CD4-positive, alpha-beta memory T cell (primary cell): ENCODE results near the gene NDUFA5. TPM values are rescaled to one million over a fixed set of nuclear protein-coding genes. Genes with fewer than 3 reads are reported as not detected.
"Not testable (repeated sequence)": the region's sequence is repeated elsewhere in the genome, so short reads cannot be mapped to it uniquely, and the experiment has no call there.

Source experiments
- CTCF ChIA-PET: fragments of 350-600 bp; sonication (Branson Sonifier 250); formaldehyde crosslinking; loops from one replicate; lab custom pipeline; 2021; ENCODE audit warnings: inconsistent platforms; ENCODE audit not compliant: partially characterized antibody; lab: Charles Lee
- POLR2A ChIA-PET: fragments of 350-600 bp; sonication (Branson Sonifier 250); formaldehyde crosslinking; loops from one replicate; lab custom pipeline; 2021; ENCODE audit not compliant: partially characterized antibody; lab: Charles Lee
- DNase-seq, 5 donors: peaks; one replicate each; pipeline versions ENCODE4 v3.0.0 to v3.0.0-alpha.2; 2020 to 2022; ENCODE audit warnings: mixed read lengths in 1 of 5
- H3K27ac ChIP-seq: one replicate; pipeline ENCODE4 v1.7.0; 2013; ENCODE audit warnings: low read depth, low read length
- H3K27me3 ChIP-seq: 2 replicates; pipeline ENCODE4 v1.7.0; 2013; ENCODE audit warnings: mild to moderate bottlenecking, low read length, moderate library complexity; ENCODE audit not compliant: insufficient read depth
- H3K36me3 ChIP-seq: 2 replicates; pipeline ENCODE4 v1.7.0; 2013; ENCODE audit warnings: mild to moderate bottlenecking, low read length, moderate library complexity; ENCODE audit not compliant: insufficient read depth
- H3K4me1 ChIP-seq: 2 replicates; pipeline ENCODE4 v1.7.0; 2013; ENCODE audit warnings: mild to moderate bottlenecking, low read length, moderate library complexity; ENCODE audit not compliant: insufficient read depth
- H3K4me3 ChIP-seq, 2 donors: one replicate each; pipeline ENCODE4 v1.7.0; 2013; ENCODE audit warnings: low read length in 2 of 2, mild to moderate bottlenecking in 1 of 2
- H3K9me3 ChIP-seq, 2 donors: one replicate each; pipeline ENCODE4 v1.7.0; 2013; ENCODE audit warnings: low read length in 2 of 2, control low read depth in 1 of 2; ENCODE audit not compliant: control insufficient read depth in 1 of 2
- H3K27ac Mint-ChIP-seq, 7 donors: one replicate each; pipeline ENCODE4 v1.8.0; 2020 to 2021; ENCODE audit warnings: mixed read lengths in 7 of 7, mild to moderate bottlenecking in 6 of 7, inconsistent platforms in 3 of 7, moderate library complexity in 3 of 7
- H3K27me3 Mint-ChIP-seq, 2 donors: one replicate each; pipeline ENCODE4 v1.8.0; 2020 to 2021; ENCODE audit warnings: mixed read lengths in 2 of 2
- H3K36me3 Mint-ChIP-seq, 2 donors: one replicate each; pipeline ENCODE4 v1.8.0; 2020 to 2021; ENCODE audit warnings: mixed read lengths in 2 of 2, inconsistent platforms in 1 of 2, mild to moderate bottlenecking in 1 of 2
- H3K4me1 Mint-ChIP-seq, 4 donors: one replicate each; pipeline ENCODE4 v1.8.0; 2020 to 2021; ENCODE audit warnings: mixed read lengths in 4 of 4, mild to moderate bottlenecking in 1 of 4
- H3K4me3 Mint-ChIP-seq, 8 donors: one replicate each; pipeline ENCODE4 v1.8.0; 2020 to 2021; ENCODE audit warnings: mixed read lengths in 8 of 8, mild to moderate bottlenecking in 7 of 8, moderate library complexity in 6 of 8, inconsistent platforms in 3 of 8
- H3K9me3 Mint-ChIP-seq, 8 donors: one replicate each; pipeline ENCODE4 v1.8.0; 2020 to 2021; ENCODE audit warnings: mixed read lengths in 8 of 8, mild to moderate bottlenecking in 5 of 8, inconsistent platforms in 3 of 8, moderate library complexity in 1 of 8
- intact Hi-C: fragments of 100-400 bp; cut with micrococcal nuclease; formaldehyde crosslinking; loops from one replicate; pipeline ENCODE4 v1.15.1; 2023
- polyA plus RNA-seq, 2 donors: library from polyadenylated mRNA; unstranded; fragments of 300-500 nt; fragmentation: Illumina TruSeq; gene quantifications; one replicate each; pipeline ENCODE4 v1.2.3, GENCODE V29; 2021
- total RNA-seq, 2 experiments: library from RNA; stranded (reverse); gene quantifications; one replicate each; pipeline ENCODE4 v1.2.3, GENCODE V29; 2021

The NDUFA5 gene
- total and polyA plus RNA-seq, 4 experiments from 2014 or later = 62.7 to 108 (median 72.4) TPM

DNA sequence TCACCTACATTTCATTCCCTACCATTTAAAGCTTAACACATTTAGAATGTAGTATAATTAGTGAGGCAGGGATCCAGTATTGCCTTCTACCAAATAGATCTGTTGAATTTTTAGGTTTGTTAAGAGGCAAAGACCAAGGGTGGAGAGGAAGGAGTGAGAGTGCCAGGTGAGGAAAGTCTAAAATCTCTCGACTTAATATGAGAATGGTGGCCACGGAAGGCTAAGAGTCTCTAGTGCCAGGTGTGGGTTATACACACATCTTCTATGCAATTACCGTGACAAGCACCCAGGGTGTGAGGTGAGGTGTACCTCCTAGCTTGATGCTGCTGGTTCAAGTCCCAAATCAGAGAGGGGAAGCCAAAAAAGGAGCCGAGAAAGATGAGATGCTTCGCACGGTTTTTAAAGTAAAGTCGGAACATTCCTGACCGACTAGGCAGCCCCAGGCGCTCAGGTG lies 23.7 kb downstream of the NDUFA5 start:
- Histone ChIP-seq H3K36me3 (no peaks in the 10 kb centered on the region), H3K27me3 (peaks cover 6% of the 10 kb centered on the region), H3K9me3 (no peaks in the 10 kb centered on the region), H3K4me3 (peak overlapping the region; percentile 73 to 79), H3K4me1 (peaks cover 26% of the 10 kb centered on the region), H3K27ac (peak overlapping the region; percentile 60)
- H3K4me1 Mint-ChIP-seq = peaks cover 11 to 29% (median 25%) of the 10 kb centered on the region in 4 donors
- no peaks in the 10 kb centered on the region for H3K36me3 Mint-ChIP-seq
- peaks cover 0 to 4% (median 0%) of the 10 kb centered on the region in 8 donors for H3K9me3 Mint-ChIP-seq
- peak overlapping the region; percentile 36 to 96 (median 91) for H3K27ac Mint-ChIP-seq
- DNase-seq = peak in 2 of 5 donors; percentile 47 to 53
- ChIA-PET POLR2A (interaction anchor here (1.5 to 2.9 kb wide), 4 partner anchors 21 to 215 kb away, joined by 3 to 34 read pairs (median 10); partner anchors contain the start of genes NDUFA5 and WASL), CTCF (interaction anchor here (1.6 to 3.0 kb wide), 3 partner anchors 23 to 41 kb away, joined by 4 to 49 read pairs (median 24); partner anchors contain the start of gene NDUFA5)
- peak overlapping the region; percentile 73 to 95 (median 90) for H3K4me3 Mint-ChIP-seq
- H3K27me3 Mint-ChIP-seq = peaks cover 6 to 10% of the 10 kb centered on the region in 2 donors
- intact Hi-C loops = loop anchor here (1.0 to 10.0 kb wide), 3 partner anchors 23 to 1391 kb away; partner anchors contain the start of genes NDUFA5, POT1 and WASL

DNA sequence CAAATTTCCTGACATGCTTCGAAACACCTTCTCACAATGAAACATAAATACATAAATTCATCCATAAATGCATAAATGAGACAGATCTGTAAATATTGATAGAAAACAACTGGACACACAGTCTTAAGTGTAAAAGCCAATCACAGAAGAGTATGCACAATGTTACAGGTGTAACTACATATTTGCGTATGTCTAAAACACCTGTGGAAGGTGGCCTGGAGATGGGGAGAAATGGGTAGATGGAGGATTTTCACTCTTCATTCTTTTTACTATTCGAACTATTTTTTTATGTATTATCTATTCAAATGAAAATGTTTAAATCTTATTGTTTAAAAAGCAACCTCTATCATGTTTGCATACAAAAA lies 24.1 kb downstream of the NDUFA5 start:
- Mint-ChIP-seq H3K9me3 (peaks cover 0 to 4% (median 0%) of the 10 kb centered on the region in 8 donors), H3K27me3 (peaks cover 10 to 13% of the 10 kb centered on the region in 2 donors), H3K4me3 (peak overlapping the region; percentile 73 to 95 (median 90)), H3K36me3 (no peaks in the 10 kb centered on the region), H3K27ac (peak overlapping the region in 2 of 7 donors; percentile 72 to 91), H3K4me1 (peaks cover 11 to 29% (median 25%) of the 10 kb centered on the region in 4 donors)
- Histone ChIP-seq H3K27ac (no peak overlapping the region), H3K4me3 (no peak overlapping the region), H3K9me3 (no peaks in the 10 kb centered on the region), H3K4me1 (peaks cover 26% of the 10 kb centered on the region), H3K36me3 (no peaks in the 10 kb centered on the region), H3K27me3 (peaks cover 6% of the 10 kb centered on the region)
- no peak for DNase-seq
- CTCF ChIA-PET = interaction anchor here (1.6 to 3.0 kb wide), 3 partner anchors 24 to 41 kb away, joined by 4 to 49 read pairs (median 24); partner anchors contain the start of gene NDUFA5
- intact Hi-C loops = loop anchor here (10.0 kb wide), 1 partner anchor 1391 kb away; the partner anchor contains the start of gene POT1
- POLR2A ChIA-PET = interaction anchor here (2.8 to 2.9 kb wide), 2 partner anchors 24 to 215 kb away, joined by 16 to 34 read pairs; partner anchors contain the start of genes NDUFA5 and WASL

DNA sequence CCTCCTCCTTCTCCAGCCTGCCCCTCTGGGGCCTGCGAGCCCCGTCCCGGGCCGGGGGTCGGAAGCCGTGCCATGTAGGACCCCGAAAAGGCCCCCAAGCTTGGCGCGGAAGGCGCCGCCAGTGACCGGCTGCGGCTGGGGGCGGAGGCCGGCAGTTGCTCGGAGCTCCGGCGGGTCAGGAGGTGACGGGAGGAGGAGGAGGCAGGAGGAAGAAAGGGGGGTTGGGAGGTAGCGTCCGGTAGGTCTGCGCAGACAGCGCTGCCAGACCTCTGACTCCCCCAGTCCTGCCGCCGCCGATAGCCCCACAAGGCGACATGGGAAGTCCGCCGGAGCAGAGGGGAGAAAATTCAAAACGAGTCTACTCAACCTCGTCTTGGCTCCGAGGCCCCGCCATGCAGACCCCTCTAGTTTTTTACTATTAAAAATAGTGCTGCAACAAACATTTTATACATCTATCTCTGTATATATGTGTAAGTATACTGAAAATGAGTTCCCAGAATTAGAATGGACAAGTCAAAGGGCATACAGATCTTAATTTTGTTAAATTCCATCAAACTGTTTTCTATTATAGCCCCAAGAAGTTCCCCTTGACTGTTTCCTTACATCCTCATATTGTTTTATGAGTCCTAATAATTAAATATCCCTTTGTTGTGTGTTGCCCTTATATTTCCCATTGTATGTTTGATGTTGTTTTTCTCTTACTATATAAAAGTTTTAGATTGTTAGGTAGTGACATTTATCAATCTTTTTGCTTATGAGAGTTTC lies 24.6 kb downstream of the NDUFA5 start:
- intact Hi-C loops = loop anchor here (10.0 kb wide), 1 partner anchor 1392 kb away; the partner anchor contains the start of gene POT1
- H3K4me3 ChIP-seq, H3K9me3 Mint-ChIP-seq, H3K36me3 ChIP-seq, H3K9me3 ChIP-seq, H3K36me3 Mint-ChIP-seq, H3K27me3 ChIP-seq, H3K27ac ChIP-seq: not testable (repeated sequence)
- H3K4me1 ChIP-seq = peaks cover 26% of the 10 kb centered on the region
- CTCF ChIA-PET = interaction anchor here (3.0 kb wide), 1 partner anchor 38 kb away, joined by 49 read pairs; no protein-coding TSS in a partner anchor
- peaks cover 11 to 29% (median 25%) of the 10 kb centered on the region in 4 donors for H3K4me1 Mint-ChIP-seq
- peak overlapping the region in 1 of 7 donors; percentile 72 for H3K27ac Mint-ChIP-seq
- POLR2A ChIA-PET = interaction anchor here (2.8 kb wide), 1 partner anchor 216 kb away, joined by 16 read pairs; the partner anchor contains the start of gene WASL
- peaks cover 13 to 15% of the 10 kb centered on the region in 2 donors for H3K27me3 Mint-ChIP-seq
- peak; percentile 43 to 62 (median 51) for DNase-seq
- peak overlapping the region in 7 of 8 donors; percentile 1 to 86 (median 32) for H3K4me3 Mint-ChIP-seq

DNA sequence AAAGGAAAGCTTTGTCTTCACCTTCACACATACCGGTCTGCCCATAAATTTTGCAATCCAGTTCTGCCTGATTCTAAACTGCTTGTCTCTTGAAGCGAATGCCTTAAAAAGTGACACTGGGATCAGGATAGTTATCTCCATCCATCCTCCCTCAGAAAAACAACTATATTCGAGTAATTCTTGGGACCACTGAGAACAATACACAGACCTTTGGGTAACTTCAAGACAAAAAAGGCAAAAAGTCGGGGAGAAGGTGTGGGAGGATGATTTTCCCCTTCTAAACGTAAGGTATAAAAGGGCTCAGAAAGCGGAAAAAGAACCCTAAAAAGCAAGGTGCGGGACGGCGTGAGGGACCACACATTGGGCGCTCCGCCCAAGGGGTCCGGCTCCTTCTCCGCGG lies 25.3 kb downstream of the NDUFA5 start:
- intact Hi-C loops = loop anchor here (10.0 kb wide), 1 partner anchor 1392 kb away; the partner anchor contains the start of gene POT1
- H3K9me3 ChIP-seq, H3K4me3 ChIP-seq, POLR2A ChIA-PET, H3K27me3 ChIP-seq, H3K36me3 ChIP-seq, H3K27ac ChIP-seq, H3K9me3 Mint-ChIP-seq, H3K36me3 Mint-ChIP-seq, CTCF ChIA-PET, DNase-seq: not testable (repeated sequence)
- H3K4me1 ChIP-seq = peaks cover 26% of the 10 kb centered on the region
- peak overlapping the region in 1 of 7 donors; percentile 57 for H3K27ac Mint-ChIP-seq
- H3K4me1 Mint-ChIP-seq = peaks cover 11 to 29% (median 25%) of the 10 kb centered on the region in 4 donors
- H3K4me3 Mint-ChIP-seq = peak overlapping the region in 7 of 8 donors; percentile 47 to 79 (median 65)
- peaks cover 13 to 15% of the 10 kb centered on the region in 2 donors for H3K27me3 Mint-ChIP-seq

DNA sequence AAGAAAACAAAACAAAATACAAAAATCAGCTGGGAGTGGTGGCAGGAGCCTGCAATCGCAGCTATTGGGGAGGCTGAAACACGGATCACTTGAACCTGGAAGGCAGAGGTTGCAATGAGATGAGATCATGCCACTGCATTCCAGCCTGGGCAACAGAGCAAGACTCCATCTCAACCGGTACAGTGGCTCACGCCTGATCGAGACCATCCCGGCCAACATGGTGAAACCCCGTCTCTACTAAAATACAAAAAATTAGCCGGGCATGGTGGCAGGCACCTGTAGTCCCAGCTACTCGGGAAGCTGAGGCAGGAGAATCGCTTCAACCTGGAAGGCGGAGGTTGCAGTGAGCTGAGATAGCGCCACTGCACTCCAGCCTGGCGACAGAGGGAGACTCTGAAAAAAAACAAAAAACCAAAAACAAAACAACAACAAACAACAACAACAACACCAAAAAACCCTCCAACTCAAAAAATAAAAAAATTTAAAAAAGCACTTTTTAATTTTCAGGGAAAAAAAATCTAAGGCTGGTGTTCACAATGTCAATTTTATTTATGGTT lies 27.5 kb downstream of the NDUFA5 start:
- H3K9me3 Mint-ChIP-seq, H3K27ac Mint-ChIP-seq, H3K4me3 Mint-ChIP-seq, H3K27me3 ChIP-seq, H3K36me3 Mint-ChIP-seq, H3K4me3 ChIP-seq, H3K9me3 ChIP-seq, POLR2A ChIA-PET, DNase-seq, H3K27ac ChIP-seq, H3K36me3 ChIP-seq: not testable (repeated sequence)
- Mint-ChIP-seq H3K27me3 (peaks cover 15 to 16% of the 10 kb centered on the region in 2 donors), H3K4me1 (peaks cover 9 to 22% (median 20%) of the 10 kb centered on the region in 4 donors)
- peaks cover 19% of the 10 kb centered on the region for H3K4me1 ChIP-seq
- CTCF ChIA-PET = interaction anchor here (0.6 kb wide), 1 partner anchor 1430 kb away, joined by 3 read pairs; no protein-coding TSS in a partner anchor
- intact Hi-C loops = loop anchor here (10.0 kb wide), 1 partner anchor 1395 kb away; the partner anchor contains the start of gene POT1

DNA sequence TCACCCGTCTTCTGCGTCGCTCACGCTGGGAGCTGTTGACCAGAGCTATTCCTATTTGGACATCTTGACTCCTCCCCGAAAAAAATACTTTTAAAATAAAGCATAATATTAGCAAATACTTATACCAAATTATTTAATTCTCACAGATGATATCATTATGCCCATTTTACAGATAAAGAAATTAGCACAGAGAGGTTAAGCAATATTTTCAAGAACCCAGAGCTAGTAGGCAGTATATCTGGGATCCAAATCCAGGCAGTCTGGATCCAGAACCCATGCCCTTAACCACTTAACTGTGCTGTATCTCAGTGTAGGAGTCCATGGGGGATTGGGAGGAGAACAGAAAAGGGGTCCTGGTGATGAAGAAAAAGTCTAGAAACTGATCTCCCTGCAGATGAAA lies 29.4 kb downstream of the NDUFA5 start:
- no peak overlapping the region for H3K27ac Mint-ChIP-seq
- peaks cover 3 to 9% (median 7%) of the 10 kb centered on the region in 4 donors for H3K4me1 Mint-ChIP-seq
- Histone ChIP-seq H3K9me3 (no peaks in the 10 kb centered on the region), H3K36me3 (no peaks in the 10 kb centered on the region), H3K4me3 (no peak overlapping the region), H3K4me1 (peaks cover 9% of the 10 kb centered on the region), H3K27me3 (peaks cover 6% of the 10 kb centered on the region), H3K27ac (no peak overlapping the region)
- H3K4me3 Mint-ChIP-seq = no peak overlapping the region
- DNase-seq = no peak
- ChIA-PET POLR2A (no interaction called here), CTCF (interaction anchor here (1.3 kb wide), 1 partner anchor 10 kb away, joined by 3 read pairs; no protein-coding TSS in a partner anchor)
- H3K27me3 Mint-ChIP-seq = peaks cover 15 to 16% of the 10 kb centered on the region in 2 donors
- no peaks in the 10 kb centered on the region for H3K36me3 Mint-ChIP-seq
- H3K9me3 Mint-ChIP-seq = peaks cover 0 to 1% (median 0%) of the 10 kb centered on the region in 8 donors
- intact Hi-C loops = no loop called here
